B cell (primary cell): ENCODE measurements around the gene CXXC4. TPM values are rescaled to one million over a fixed set of nuclear protein-coding genes. Genes with fewer than 3 reads are reported as not detected.

Experiments
- ATAC-seq: fragments of 200-7000 bp; cut with Tn5 transposase; one replicate; pipeline ENCODE4 v1.10.0; 2021; ENCODE audit warnings: low read depth, mild to moderate bottlenecking, moderate number of reproducible peaks, moderate library complexity
- CTCF ChIA-PET: fragments of 350-600 bp; sonication (Branson Sonifier 250); formaldehyde crosslinking; loops from one replicate; lab custom pipeline; 2021; ENCODE audit warnings: antibody characterized with exemption, inconsistent platforms; lab: Charles Lee
- POLR2A ChIA-PET: fragments of 350-600 bp; sonication (Branson Sonifier 250); formaldehyde crosslinking; loops from one replicate; lab custom pipeline; 2021; ENCODE audit warnings: antibody characterized with exemption; lab: Charles Lee
- DNase-seq: peaks from one replicate; pipeline ENCODE4 v3.0.0; 2013
- H2AFZ ChIP-seq: 2 replicates; pipeline ENCODE4 v1.6.1; 2012; ENCODE audit warnings: mild to moderate bottlenecking, low read depth, low read length; ENCODE audit not compliant: insufficient read depth, poor library complexity, severe bottlenecking
- H3K27ac ChIP-seq, 2 donors: 1 replicate in 1 of 2; 2 replicates in 1 of 2; pipeline ENCODE4 v1.5.1; 2012 to 2013; ENCODE audit warnings: low read length in 2 of 2, mild to moderate bottlenecking in 2 of 2, moderate library complexity in 1 of 2
- H3K27me3 ChIP-seq, 4 experiments: fragments of 200-600 bp in 1 of 4; sonication (generic) in 1 of 4; replicated peaks in 1 of 4; 1 replicate in 2 of 4; 2 replicates in 2 of 4; pipeline versions ENCODE4 v1.6.1 to v1.7.0; 2013 to 2016; ENCODE audit warnings: low read length in 3 of 4, mild to moderate bottlenecking in 2 of 4, mixed read lengths in 1 of 4, moderate library complexity in 1 of 4; ENCODE audit not compliant: insufficient read depth in 4 of 4, control insufficient read depth in 3 of 4; ENCODE audit errors: control extremely low read depth in 1 of 4
- H3K36me3 ChIP-seq, 2 experiments: replicated peaks in 1 of 2; 1 replicate in 1 of 2; 2 replicates in 1 of 2; pipeline versions ENCODE4 v1.6.1 to v1.7.1; 2013; ENCODE audit warnings: low read length in 1 of 2; ENCODE audit not compliant: insufficient read depth in 2 of 2, control insufficient read depth in 1 of 2; ENCODE audit errors: control extremely low read depth in 1 of 2, extremely low read depth in 1 of 2
- H3K4me1 ChIP-seq, 2 donors: fragments of 200-600 bp in 1 of 2; sonication (generic) in 1 of 2; 1 replicate in 1 of 2; 2 replicates in 1 of 2; pipeline versions ENCODE4 v1.5.1 to v1.6.1; 2013 to 2017; ENCODE audit warnings: low read length in 2 of 2; ENCODE audit not compliant: control insufficient read depth in 2 of 2, insufficient read depth in 2 of 2
- H3K4me2 ChIP-seq: replicated peaks from 2 replicates; pipeline ENCODE3; 2012; ENCODE audit warnings: mild to moderate bottlenecking, low read depth, low read length; ENCODE audit not compliant: poor library complexity, severe bottlenecking
- H3K4me3 ChIP-seq, 5 experiments: fragments of 200-600 bp in 1 of 5; sonication (generic) in 1 of 5; 1 replicate in 3 of 5; 2 replicates in 2 of 5; pipeline versions ENCODE4 v1.5.1 to v1.7.0; 2011 to 2016; ENCODE audit warnings: low read length in 4 of 5, mild to moderate bottlenecking in 4 of 5, low read depth in 2 of 5, control low read depth in 1 of 5, moderate library complexity in 1 of 5; ENCODE audit not compliant: insufficient read depth in 1 of 5; ENCODE audit errors: control extremely low read depth in 1 of 5, extremely low read depth in 1 of 5
- H3K79me2 ChIP-seq: fragments of 200-600 bp; sonication (generic); one replicate; pipeline ENCODE4 v1.6.0; 2016; ENCODE audit warnings: low read length; ENCODE audit not compliant: control insufficient read depth, insufficient read depth
- H3K9ac ChIP-seq: fragments of 200-600 bp; sonication (generic); 2 replicates; pipeline ENCODE4 v1.6.1; 2017; ENCODE audit warnings: mild to moderate bottlenecking, low read length, moderate library complexity
- H3K9me3 ChIP-seq, 3 donors: one replicate each; pipeline versions ENCODE4 v1.6.1 to v1.7.1; 2013; ENCODE audit warnings: low read length in 2 of 3; ENCODE audit not compliant: control insufficient read depth in 2 of 3, insufficient read depth in 1 of 3; ENCODE audit errors: control extremely low read depth in 1 of 3
- H4K20me1 ChIP-seq: 2 replicates; pipeline ENCODE4 v1.6.0; 2012; ENCODE audit warnings: mild to moderate bottlenecking, low read length; ENCODE audit not compliant: insufficient read depth, control insufficient read depth, poor library complexity, severe bottlenecking
- H3K27ac Mint-ChIP-seq: one replicate; pipeline ENCODE4 v1.8.0; 2021; ENCODE audit warnings: mixed read lengths
- H3K27me3 Mint-ChIP-seq: one replicate; pipeline ENCODE4 v1.8.0; 2021; ENCODE audit warnings: mixed read lengths
- H3K4me1 Mint-ChIP-seq: one replicate; pipeline ENCODE4 v1.8.0; 2021; ENCODE audit warnings: mixed read lengths
- H3K4me3 Mint-ChIP-seq: one replicate; pipeline ENCODE4 v1.8.0; 2021; ENCODE audit warnings: mixed read lengths
- H3K9me3 Mint-ChIP-seq: one replicate; pipeline ENCODE4 v1.8.0; 2022; ENCODE audit warnings: mixed read lengths; ENCODE audit not compliant: insufficient read depth
- CTCF ChIP-seq: fragments of 200-600 bp; IDR thresholded peaks from one replicate; pipeline ENCODE4 v1.8.0; 2022; ENCODE audit warnings: antibody characterized with exemption, mild to moderate bottlenecking
- EZH2 ChIP-seq: IDR thresholded peaks from 2 replicates; pipeline ENCODE4 v1.6.1; 2012; ENCODE audit warnings: borderline replicate concordance, low read depth, mild to moderate bottlenecking, moderate library complexity, low read length; ENCODE audit not compliant: insufficient read depth, poor library complexity, severe bottlenecking
- WGBS: methylation state at CpG from one replicate; pipeline ENCODE4 v1.1.5; 2013; ENCODE audit warnings: missing lambda C conversion rate; ENCODE audit not compliant: insufficient coverage; 5-methylcytosine and 5-hydroxymethylcytosine counted together
- intact Hi-C: fragments of 100-400 bp; cut with micrococcal nuclease; formaldehyde crosslinking; loops from one replicate; pipeline ENCODE4 v1.10.0; 2022
- polyA plus RNA-seq: library from polyadenylated mRNA; depleted of rRNA; stranded (reverse); fragments of >200 nt; gene quantifications from 2 replicates; pipeline ENCODE4 v1.2.3, GENCODE V29; 2012
- total RNA-seq, 2 donors: library from RNA; stranded (reverse); fragments of 120-200 nt in 1 of 2; gene quantifications; 1 replicate in 1 of 2; 2 replicates in 1 of 2; pipeline versions ENCODE4 v1.2.3 to v1.2.4, GENCODE V29; 2013 to 2022

The CXXC4 gene
- total and polyA plus RNA-seq, 2 donors (not counting 1 experiment from before 2014, with no cell fraction given): not detected

GRCh38 chr4:104493081-104493831 is 1.4 kb downstream of the CXXC4 start:
- Histone ChIP-seq H3K27me3 (peaks cover 0 to 39% (median 35%) of the 10 kb centered on the region in 4 experiments), H3K9me3 (peaks cover 0 to 9% (median 3%) of the 10 kb centered on the region in 3 donors), H3K9ac (no peak overlapping the region), H3K4me2 (no peak overlapping the region), H3K4me3 (no peak overlapping the region), H2AFZ (no peak overlapping the region), H3K36me3 (no peaks in the 10 kb centered on the region), H3K4me1 (peaks cover 27 to 28% of the 10 kb centered on the region in 2 donors), H3K79me2 (no peaks in the 10 kb centered on the region), H4K20me1 (no peaks in the 10 kb centered on the region), H3K27ac (no peak overlapping the region)
- H3K9me3 Mint-ChIP-seq: no peaks in the 10 kb centered on the region
- peaks cover 24% of the 10 kb centered on the region for H3K4me1 Mint-ChIP-seq
- H3K27ac Mint-ChIP-seq: no peak overlapping the region
- intact Hi-C loops: no loop called here
- H3K27me3 Mint-ChIP-seq: peaks cover 75% of the 10 kb centered on the region
- CTCF ChIA-PET: no interaction called here
- no peak overlapping the region for H3K4me3 Mint-ChIP-seq
- DNase-seq (no peak), ATAC-seq (no peak)
- TF ChIP-seq EZH2 (no peak), CTCF (no peak)
- WGBS: no CpG with 5 or more reads among the region's 3 CpGs
- POLR2A ChIA-PET: no interaction called here

- H3K4me3 Mint-ChIP-seq: peak overlapping the region; percentile 83
- DNase-seq (peak; percentile 8), ATAC-seq (peak; percentile 19)
- Histone ChIP-seq H3K27me3 (peaks cover 0 to 39% (median 36%) of the 10 kb centered on the region in 4 experiments), H3K27ac (no peak overlapping the region), H3K4me1 (peaks cover 27 to 28% of the 10 kb centered on the region in 2 donors), H3K4me3 (no peak overlapping the region), H3K79me2 (no peaks in the 10 kb centered on the region), H3K36me3 (no peaks in the 10 kb centered on the region), H4K20me1 (no peaks in the 10 kb centered on the region), H3K9me3 (peaks cover 0 to 9% (median 3%) of the 10 kb centered on the region in 3 donors), H3K4me2 (peak overlapping the region; percentile 79), H3K9ac (no peak overlapping the region), H2AFZ (no peak overlapping the region)
- intact Hi-C loops: no loop called here
- POLR2A ChIA-PET: no interaction called here
- 31% methylated on average over 3 of the region's 7 CpGs for WGBS
- CTCF ChIA-PET: interaction anchor here (0.6 kb wide), 1 partner anchor 14 kb away, joined by 3 read pairs; no protein-coding TSS in a partner anchor
- H3K4me1 Mint-ChIP-seq: peaks cover 24% of the 10 kb centered on the region
- no peaks in the 10 kb centered on the region for H3K9me3 Mint-ChIP-seq
- TF ChIP-seq CTCF: no peak
- no peak for TF ChIP-seq EZH2
- H3K27me3 Mint-ChIP-seq: peaks cover 73% of the 10 kb centered on the region
- H3K27ac Mint-ChIP-seq: no peak overlapping the region
Observed at GRCh38 chr4:104492183-104492771, 2.4 kb downstream of the CXXC4 start.
